ENCODE results near the gene TSR3.

The TSR3 gene

GRCh38 chr16:1301562-1301961 is 50.1 kb downstream of the TSR3 start:
- Histone ChIP-seq H3K9ac (ENCODE audit: low read length in 5 of 5) (no peak overlapping the region), H3K9me3 (ENCODE audit: control insufficient read depth in 5 of 5, low read length in 5 of 5) (no peaks in the 10 kb centered on the region), H3K36me3 (ENCODE audit: control insufficient read depth in 5 of 5, insufficient read depth in 5 of 5, low read length in 5 of 5) (no peaks in the 10 kb centered on the region), H3K4me1 (ENCODE audit: control insufficient read depth in 5 of 5, insufficient read depth in 5 of 5, low read length in 5 of 5) (peaks cover 0 to 12% (median 7%) of the 10 kb centered on the region in 5 donors), H3K27me3 (ENCODE audit: control insufficient read depth in 5 of 5, insufficient read depth in 4 of 5, low read length in 5 of 5) (peaks cover 22 to 36% (median 34%) of the 10 kb centered on the region in 5 donors), H3K27ac (ENCODE audit: low read depth, low read length) (no peak overlapping the region), H3K4me3 (ENCODE audit: low read depth in 1 of 5, low read length in 5 of 5) (no peak overlapping the region)

GRCh38 chr16:1300664-1301476 is 50.8 kb downstream of the TSR3 start:
- Histone ChIP-seq H3K9me3 (ENCODE audit: control insufficient read depth in 5 of 5, low read length in 5 of 5) (no peaks in the 10 kb centered on the region), H3K27ac (ENCODE audit: low read depth, low read length) (no peak overlapping the region), H3K36me3 (ENCODE audit: control insufficient read depth in 5 of 5, insufficient read depth in 5 of 5, low read length in 5 of 5) (no peaks in the 10 kb centered on the region), H3K4me3 (ENCODE audit: low read depth in 1 of 5, low read length in 5 of 5) (peak overlapping the region in 1 of 5 donors; percentile 29), H3K27me3 (ENCODE audit: control insufficient read depth in 5 of 5, insufficient read depth in 4 of 5, low read length in 5 of 5) (peaks cover 22 to 37% (median 34%) of the 10 kb centered on the region in 5 donors), H3K4me1 (ENCODE audit: control insufficient read depth in 5 of 5, insufficient read depth in 5 of 5, low read length in 5 of 5) (peaks cover 0 to 12% (median 7%) of the 10 kb centered on the region in 5 donors), H3K9ac (ENCODE audit: low read length in 5 of 5) (peak overlapping the region in 2 of 5 donors; percentile 41 to 62)

DNA sequence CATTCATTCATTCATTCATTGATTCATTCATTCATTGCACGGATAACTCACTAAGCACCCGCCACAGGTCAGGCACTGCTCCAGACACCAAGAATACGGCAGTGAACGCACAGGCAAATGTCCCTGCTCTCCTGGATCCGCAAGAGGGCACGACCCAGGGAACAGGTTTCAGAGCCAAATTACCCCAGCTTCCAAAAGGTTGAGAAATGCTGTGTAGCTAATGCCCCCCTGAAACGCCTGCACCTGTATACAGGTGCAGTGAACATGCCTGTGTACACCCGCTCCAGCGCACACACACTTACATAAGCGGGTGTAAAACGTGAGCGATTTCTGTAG is 51.8 kb downstream of the TSR3 start:
- Histone ChIP-seq H3K36me3 (ENCODE audit: control insufficient read depth in 5 of 5, insufficient read depth in 5 of 5, low read length in 5 of 5) (no peaks in the 10 kb centered on the region), H3K9ac (ENCODE audit: low read length in 5 of 5) (no peak overlapping the region), H3K27ac (ENCODE audit: low read depth, low read length) (no peak overlapping the region), H3K27me3 (ENCODE audit: control insufficient read depth in 5 of 5, insufficient read depth in 4 of 5, low read length in 5 of 5) (peaks cover 22 to 42% (median 36%) of the 10 kb centered on the region in 5 donors), H3K4me1 (ENCODE audit: control insufficient read depth in 5 of 5, insufficient read depth in 5 of 5, low read length in 5 of 5) (peaks cover 0 to 12% (median 7%) of the 10 kb centered on the region in 5 donors), H3K4me3 (ENCODE audit: low read depth in 1 of 5, low read length in 5 of 5) (no peak overlapping the region), H3K9me3 (ENCODE audit: control insufficient read depth in 5 of 5, low read length in 5 of 5) (no peaks in the 10 kb centered on the region)

Measured in subcutaneous abdominal adipose tissue (tissue), 5 donors.